ENCODE measurements around the gene MRPL44. TPM values are rescaled to one million over a fixed set of nuclear protein-coding genes. Genes with fewer than 3 reads are reported as not detected.
"Not testable (repeated sequence)": the region's sequence is repeated elsewhere in the genome, so short reads cannot be mapped to it uniquely, and the experiment has no call there.

Gene MRPL44
- total and polyA plus RNA-seq, 2 donors (not counting 1 experiment from before 2014, with no cell fraction given), result 8.9 to 26.7 TPM

DNA sequence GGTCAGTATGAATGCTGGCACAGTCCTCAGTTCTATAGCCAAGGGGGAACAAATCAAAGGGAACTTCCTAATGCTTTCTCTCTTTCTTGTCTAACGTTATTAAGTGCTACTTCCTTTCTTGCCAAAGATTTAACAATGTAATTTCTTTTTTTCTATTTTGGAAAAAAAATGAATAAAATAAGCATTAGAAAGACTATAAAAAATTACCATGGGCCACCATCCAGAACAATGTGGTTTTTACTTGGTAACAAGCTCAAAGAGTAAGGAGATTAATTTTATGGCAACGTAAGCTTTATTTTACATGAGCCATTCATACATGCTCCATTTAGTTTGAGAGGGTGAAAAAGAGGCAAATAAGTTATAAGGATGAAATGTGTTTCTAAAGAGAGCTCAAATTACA is 41.7 kb downstream of the MRPL44 start:
- Histone ChIP-seq H3K9ac (ENCODE audit: low read length) (no peak overlapping the region), H3K79me2 (ENCODE audit: control insufficient read depth, insufficient read depth, low read length) (no peaks in the 10 kb centered on the region), H2AFZ (ENCODE audit: insufficient read depth, low read depth, low read length, poor library complexity, severe bottlenecking) (no peak overlapping the region), H3K4me3 (ENCODE audit: control extremely low read depth in 1 of 5, extremely low read depth in 1 of 5, insufficient read depth in 1 of 5, low read depth in 2 of 5, low read length in 4 of 5) (no peak overlapping the region), H3K27ac (ENCODE audit: low read length in 2 of 2) (no peak overlapping the region), H3K4me1 (ENCODE audit: control insufficient read depth in 2 of 2, insufficient read depth in 2 of 2, low read length in 2 of 2) (no peaks in the 10 kb centered on the region), H3K4me2 (replicated peaks; ENCODE audit: low read depth, low read length, poor library complexity, severe bottlenecking) (no peak overlapping the region), H4K20me1 (ENCODE audit: control insufficient read depth, insufficient read depth, low read length, poor library complexity, severe bottlenecking) (no peaks in the 10 kb centered on the region), H3K27me3 (replicated peaks in 1 of 4; ENCODE audit: control extremely low read depth in 1 of 4, control insufficient read depth in 3 of 4, insufficient read depth in 4 of 4, low read length in 3 of 4) (no peaks in the 10 kb centered on the region), H3K36me3 (replicated peaks in 1 of 2; ENCODE audit: control extremely low read depth in 1 of 2, control insufficient read depth in 1 of 2, extremely low read depth in 1 of 2, insufficient read depth in 2 of 2, low read length in 1 of 2) (no peaks in the 10 kb centered on the region), H3K9me3 (ENCODE audit: control extremely low read depth in 1 of 3, control insufficient read depth in 2 of 3, insufficient read depth in 1 of 3, low read length in 2 of 3) (peaks cover 0 to 5% (median 0%) of the 10 kb centered on the region in 3 donors)
- no peaks in the 10 kb centered on the region for H3K4me1 Mint-ChIP-seq
- TF ChIP-seq, protein P1, sequence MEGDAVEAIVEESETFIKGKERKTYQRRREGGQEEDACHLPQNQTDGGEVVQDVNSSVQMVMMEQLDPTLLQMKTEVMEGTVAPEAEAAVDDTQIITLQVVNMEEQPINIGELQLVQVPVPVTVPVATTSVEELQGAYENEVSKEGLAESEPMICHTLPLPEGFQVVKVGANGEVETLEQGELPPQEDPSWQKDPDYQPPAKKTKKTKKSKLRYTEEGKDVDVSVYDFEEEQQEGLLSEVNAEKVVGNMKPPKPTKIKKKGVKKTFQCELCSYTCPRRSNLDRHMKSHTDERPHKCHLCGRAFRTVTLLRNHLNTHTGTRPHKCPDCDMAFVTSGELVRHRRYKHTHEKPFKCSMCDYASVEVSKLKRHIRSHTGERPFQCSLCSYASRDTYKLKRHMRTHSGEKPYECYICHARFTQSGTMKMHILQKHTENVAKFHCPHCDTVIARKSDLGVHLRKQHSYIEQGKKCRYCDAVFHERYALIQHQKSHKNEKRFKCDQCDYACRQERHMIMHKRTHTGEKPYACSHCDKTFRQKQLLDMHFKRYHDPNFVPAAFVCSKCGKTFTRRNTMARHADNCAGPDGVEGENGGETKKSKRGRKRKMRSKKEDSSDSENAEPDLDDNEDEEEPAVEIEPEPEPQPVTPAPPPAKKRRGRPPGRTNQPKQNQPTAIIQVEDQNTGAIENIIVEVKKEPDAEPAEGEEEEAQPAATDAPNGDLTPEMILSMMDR (IDR thresholded peaks at IDR 0.05), result no peak
- TF ChIP-seq EZH2 (IDR thresholded peaks at IDR 0.05; ENCODE audit: borderline replicate concordance, insufficient read depth, low read depth, low read length, poor library complexity, severe bottlenecking), result no peak
- no peaks in the 10 kb centered on the region for H3K9me3 Mint-ChIP-seq (ENCODE audit: insufficient read depth)
- no peak overlapping the region for H3K27ac Mint-ChIP-seq
- no peak overlapping the region for H3K4me3 Mint-ChIP-seq
- intact Hi-C loops (cut with micrococcal nuclease), result no loop called here
- ATAC-seq (ENCODE audit: low read depth), result no peak
- ChIA-PET CTCF (interaction anchor here (1.2 to 2.7 kb wide), 3 partner anchors 15 to 285 kb away, joined by 3 to 11 read pairs (median 4); no protein-coding TSS in a partner anchor), POLR2A (no interaction called here)
- DNase-seq, result no peak
- WGBS (ENCODE audit: insufficient coverage), result no CpG with 5 or more reads among the region's 2 CpGs
- H3K27me3 Mint-ChIP-seq, result no peaks in the 10 kb centered on the region

DNA sequence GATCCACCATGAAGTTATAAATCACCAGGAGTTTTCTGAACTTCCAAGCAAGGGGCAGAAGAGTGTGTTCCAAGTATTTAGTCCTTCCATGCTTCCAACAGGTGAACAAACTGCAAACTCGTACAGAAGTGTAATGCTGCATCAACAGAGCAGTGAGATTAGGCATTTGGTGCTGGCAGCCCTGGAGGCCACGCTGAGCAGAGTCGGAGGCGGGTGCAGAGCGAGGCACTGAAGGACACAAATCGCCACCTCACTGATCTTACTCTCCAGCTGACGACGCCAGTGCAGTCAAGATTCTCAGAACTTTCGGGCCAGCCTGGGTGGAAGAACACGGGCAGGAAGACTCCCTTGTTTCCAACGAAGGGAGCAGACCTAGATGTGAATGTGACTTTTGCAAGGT is 42.6 kb downstream of the MRPL44 start:
- H3K4me1 Mint-ChIP-seq, result no peaks in the 10 kb centered on the region
- TF ChIP-seq EZH2 (IDR thresholded peaks at IDR 0.05; ENCODE audit: borderline replicate concordance, insufficient read depth, low read depth, low read length, poor library complexity, severe bottlenecking), result no peak
- TF ChIP-seq, protein P1 (IDR thresholded peaks at IDR 0.05), result no peak
- no peak overlapping the region for H3K27ac Mint-ChIP-seq
- POLR2A ChIA-PET, result no interaction called here
- H4K20me1 ChIP-seq (ENCODE audit: control insufficient read depth, insufficient read depth, low read length, poor library complexity, severe bottlenecking), result no peaks in the 10 kb centered on the region
- DNase-seq (no peak), ATAC-seq (ENCODE audit: low read depth) (no peak)
- H3K9me3 Mint-ChIP-seq (ENCODE audit: insufficient read depth), result no peaks in the 10 kb centered on the region
- no peaks in the 10 kb centered on the region for H3K4me1 ChIP-seq (ENCODE audit: control insufficient read depth in 2 of 2, insufficient read depth in 2 of 2, low read length in 2 of 2)
- no peak overlapping the region for H3K9ac ChIP-seq (ENCODE audit: low read length)
- no peaks in the 10 kb centered on the region for H3K27me3 ChIP-seq (replicated peaks in 1 of 4; ENCODE audit: control extremely low read depth in 1 of 4, control insufficient read depth in 3 of 4, insufficient read depth in 4 of 4, low read length in 3 of 4)
- no peaks in the 10 kb centered on the region for H3K79me2 ChIP-seq (ENCODE audit: control insufficient read depth, insufficient read depth, low read length)
- no peaks in the 10 kb centered on the region for H3K27me3 Mint-ChIP-seq
- no peak overlapping the region for H3K4me3 Mint-ChIP-seq
- intact Hi-C loops (cut with micrococcal nuclease), result no loop called here
- CTCF ChIA-PET, result interaction anchor here (0.7 kb wide), 1 partner anchor 283 kb away, joined by 3 read pairs; no protein-coding TSS in a partner anchor
- H3K36me3 ChIP-seq (replicated peaks in 1 of 2; ENCODE audit: control extremely low read depth in 1 of 2, control insufficient read depth in 1 of 2, extremely low read depth in 1 of 2, insufficient read depth in 2 of 2, low read length in 1 of 2), result no peaks in the 10 kb centered on the region
- no peak overlapping the region for H3K4me3 ChIP-seq (ENCODE audit: control extremely low read depth in 1 of 5, extremely low read depth in 1 of 5, insufficient read depth in 1 of 5, low read depth in 2 of 5, low read length in 4 of 5)
- H3K27ac ChIP-seq (ENCODE audit: low read length in 2 of 2), result no peak overlapping the region
- H2AFZ ChIP-seq (ENCODE audit: insufficient read depth, low read depth, low read length, poor library complexity, severe bottlenecking), result no peak overlapping the region
- H3K4me2 ChIP-seq (replicated peaks; ENCODE audit: low read depth, low read length, poor library complexity, severe bottlenecking), result no peak overlapping the region
- 96% methylated on average over 11 of the region's 11 CpGs for WGBS (ENCODE audit: insufficient coverage)
- peaks cover 0 to 5% (median 0%) of the 10 kb centered on the region in 3 donors for H3K9me3 ChIP-seq (ENCODE audit: control extremely low read depth in 1 of 3, control insufficient read depth in 2 of 3, insufficient read depth in 1 of 3, low read length in 2 of 3)

DNA sequence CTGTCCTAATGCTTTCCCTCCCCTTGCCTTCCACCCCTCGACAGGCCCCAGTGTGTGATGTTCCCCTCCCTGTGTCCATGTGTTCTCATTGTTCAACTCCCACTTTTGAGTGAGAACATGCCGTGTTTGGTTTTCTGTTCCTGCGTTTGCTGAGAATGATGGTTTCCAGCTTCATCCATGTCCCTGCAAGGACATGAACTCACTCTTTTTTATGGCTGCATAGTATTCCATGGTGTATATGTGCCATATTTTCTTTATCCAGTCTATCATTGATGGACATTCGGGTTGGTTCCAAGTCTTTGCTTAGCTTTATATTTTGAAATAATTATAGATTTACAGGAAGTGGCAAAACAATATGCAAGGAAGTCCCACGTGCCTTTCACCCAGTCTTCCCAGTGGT is 43.4 kb downstream of the MRPL44 start:
- WGBS (ENCODE audit: insufficient coverage), result 100% methylated on average over 1 of the region's 5 CpGs
- ATAC-seq (ENCODE audit: low read depth), result not testable (repeated sequence)

More for the DNA sequence above, 43.4 kb downstream of the MRPL44 start:
- CTCF ChIA-PET, result interaction anchor here (0.7 to 2.1 kb wide), 2 partner anchors 7 to 282 kb away, joined by 3 to 8 read pairs; no protein-coding TSS in a partner anchor
- H3K27me3 ChIP-seq (replicated peaks in 1 of 4; ENCODE audit: control extremely low read depth in 1 of 4, control insufficient read depth in 3 of 4, insufficient read depth in 4 of 4, low read length in 3 of 4); H3K9me3 ChIP-seq (ENCODE audit: control extremely low read depth in 1 of 3, control insufficient read depth in 2 of 3, insufficient read depth in 1 of 3, low read length in 2 of 3); H3K4me1 Mint-ChIP-seq; H3K27me3 Mint-ChIP-seq; H3K27ac ChIP-seq (ENCODE audit: low read length in 2 of 2); H3K4me2 ChIP-seq (replicated peaks; ENCODE audit: low read depth, low read length, poor library complexity, severe bottlenecking); H3K36me3 ChIP-seq (replicated peaks in 1 of 2; ENCODE audit: control extremely low read depth in 1 of 2, control insufficient read depth in 1 of 2, extremely low read depth in 1 of 2, insufficient read depth in 2 of 2, low read length in 1 of 2); H3K27ac Mint-ChIP-seq; H3K9me3 Mint-ChIP-seq (ENCODE audit: insufficient read depth); H3K4me3 Mint-ChIP-seq; H4K20me1 ChIP-seq (ENCODE audit: control insufficient read depth, insufficient read depth, low read length, poor library complexity, severe bottlenecking); H3K4me3 ChIP-seq (ENCODE audit: control extremely low read depth in 1 of 5, extremely low read depth in 1 of 5, insufficient read depth in 1 of 5, low read depth in 2 of 5, low read length in 4 of 5); intact Hi-C loops (cut with micrococcal nuclease); H3K79me2 ChIP-seq (ENCODE audit: control insufficient read depth, insufficient read depth, low read length); DNase-seq; POLR2A ChIA-PET; H3K9ac ChIP-seq (ENCODE audit: low read length); H3K4me1 ChIP-seq (ENCODE audit: control insufficient read depth in 2 of 2, insufficient read depth in 2 of 2, low read length in 2 of 2); H2AFZ ChIP-seq (ENCODE audit: insufficient read depth, low read depth, low read length, poor library complexity, severe bottlenecking): not testable (repeated sequence)
